ENCODE results near the gene SETD2.
"Not testable (repeated sequence)": the region's sequence is repeated elsewhere in the genome, so short reads cannot be mapped to it uniquely, and the experiment has no call there.

The SETD2 gene

DNA sequence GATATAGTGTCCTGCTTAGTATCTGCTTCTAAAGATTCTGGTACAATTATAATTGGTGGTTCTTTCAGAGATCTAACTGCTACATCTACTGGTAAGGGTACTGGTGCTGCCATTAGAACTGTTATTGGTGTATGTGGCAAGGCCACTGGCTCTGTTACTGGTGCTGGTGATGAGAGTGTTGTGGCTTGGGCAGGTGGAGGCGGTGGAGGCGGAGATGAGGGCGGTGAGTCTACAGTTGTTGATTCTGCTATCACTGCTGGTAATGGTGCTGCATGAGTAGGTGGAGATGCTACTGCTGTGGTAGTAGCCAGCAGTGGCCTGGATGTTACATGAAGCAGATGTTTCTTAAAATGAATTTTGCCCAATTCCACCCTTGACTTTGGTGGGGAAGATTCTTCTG, 40.1 kb downstream of the SETD2 start:
- no peaks in the 10 kb centered on the region for H3K4me1 ChIP-seq (ENCODE audit: insufficient read depth, low read length)
- no peak overlapping the region for H3K4me2 ChIP-seq (ENCODE audit: insufficient read depth, low read length)
- H3K9me3 ChIP-seq (ENCODE audit: insufficient read depth, low read length, severe bottlenecking) = no peaks in the 10 kb centered on the region
- DNase-seq (no peak), ATAC-seq (ENCODE audit: insufficient read depth, low read depth) (no peak)
- peaks cover 78% of the 10 kb centered on the region for H3K36me3 ChIP-seq (ENCODE audit: insufficient read depth, low read length)
- H3K79me2 ChIP-seq (ENCODE audit: insufficient read depth, low read length) = peaks cover 87% of the 10 kb centered on the region
- H2AFZ ChIP-seq (ENCODE audit: low read depth, low read length) = no peak overlapping the region
- no peak overlapping the region for H3K9ac ChIP-seq (ENCODE audit: low read depth, low read length)
- no peaks in the 10 kb centered on the region for H3K27me3 ChIP-seq (ENCODE audit: insufficient read depth, low read length, poor library complexity)
- H4K20me1 ChIP-seq (ENCODE audit: insufficient read depth, low read length) = peaks cover 43% of the 10 kb centered on the region
- H3K27ac ChIP-seq (ENCODE audit: low read length) = no peak overlapping the region
- H3K4me3 ChIP-seq (ENCODE audit: low read depth in 1 of 2, low read length in 2 of 2) = no peak overlapping the region
- no peak for TF ChIP-seq EZH2 (IDR thresholded peaks at IDR 0.05; ENCODE audit: borderline replicate concordance, low read depth, low read length, severe bottlenecking)
- TF ChIP-seq, protein P1, sequence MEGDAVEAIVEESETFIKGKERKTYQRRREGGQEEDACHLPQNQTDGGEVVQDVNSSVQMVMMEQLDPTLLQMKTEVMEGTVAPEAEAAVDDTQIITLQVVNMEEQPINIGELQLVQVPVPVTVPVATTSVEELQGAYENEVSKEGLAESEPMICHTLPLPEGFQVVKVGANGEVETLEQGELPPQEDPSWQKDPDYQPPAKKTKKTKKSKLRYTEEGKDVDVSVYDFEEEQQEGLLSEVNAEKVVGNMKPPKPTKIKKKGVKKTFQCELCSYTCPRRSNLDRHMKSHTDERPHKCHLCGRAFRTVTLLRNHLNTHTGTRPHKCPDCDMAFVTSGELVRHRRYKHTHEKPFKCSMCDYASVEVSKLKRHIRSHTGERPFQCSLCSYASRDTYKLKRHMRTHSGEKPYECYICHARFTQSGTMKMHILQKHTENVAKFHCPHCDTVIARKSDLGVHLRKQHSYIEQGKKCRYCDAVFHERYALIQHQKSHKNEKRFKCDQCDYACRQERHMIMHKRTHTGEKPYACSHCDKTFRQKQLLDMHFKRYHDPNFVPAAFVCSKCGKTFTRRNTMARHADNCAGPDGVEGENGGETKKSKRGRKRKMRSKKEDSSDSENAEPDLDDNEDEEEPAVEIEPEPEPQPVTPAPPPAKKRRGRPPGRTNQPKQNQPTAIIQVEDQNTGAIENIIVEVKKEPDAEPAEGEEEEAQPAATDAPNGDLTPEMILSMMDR (IDR thresholded peaks at IDR 0.05; ENCODE audit: borderline replicate concordance, extremely low read depth, low read length, poor library complexity, severe bottlenecking) = no peak

DNA sequence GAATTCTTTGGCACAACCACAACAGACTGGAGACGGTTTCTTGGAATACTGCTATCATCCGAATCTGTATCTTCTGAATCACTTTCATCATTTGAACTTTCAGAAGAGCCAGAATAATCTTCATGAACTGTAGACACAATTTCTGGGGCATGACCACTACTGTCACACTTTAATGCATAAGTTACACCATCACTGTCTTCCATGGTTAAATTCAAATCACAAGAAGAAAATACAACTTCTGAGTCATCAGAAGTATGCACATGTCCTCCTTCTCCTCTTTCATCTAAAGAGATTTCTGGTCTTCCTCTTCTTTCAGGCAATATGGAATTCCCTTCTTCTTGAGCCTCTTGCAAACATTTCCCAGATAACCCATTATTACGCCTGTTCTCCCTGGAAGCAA, 42.5 kb downstream of the SETD2 start:
- Histone ChIP-seq H3K4me2 (ENCODE audit: insufficient read depth, low read length) (no peak overlapping the region), H3K27ac (ENCODE audit: low read length) (no peak overlapping the region), H3K9ac (ENCODE audit: low read depth, low read length) (no peak overlapping the region), H3K9me3 (ENCODE audit: insufficient read depth, low read length, severe bottlenecking) (no peaks in the 10 kb centered on the region), H3K4me3 (ENCODE audit: low read depth in 1 of 2, low read length in 2 of 2) (no peak overlapping the region), H4K20me1 (ENCODE audit: insufficient read depth, low read length) (peaks cover 30% of the 10 kb centered on the region; the same call in 1 of the 2 replicates), H3K27me3 (ENCODE audit: insufficient read depth, low read length, poor library complexity) (no peaks in the 10 kb centered on the region), H3K4me1 (ENCODE audit: insufficient read depth, low read length) (no peaks in the 10 kb centered on the region), H3K79me2 (ENCODE audit: insufficient read depth, low read length) (peaks cover 66% of the 10 kb centered on the region), H2AFZ (ENCODE audit: low read depth, low read length) (no peak overlapping the region), H3K36me3 (ENCODE audit: insufficient read depth, low read length) (peaks cover 82% of the 10 kb centered on the region)
- TF ChIP-seq, protein P1 (IDR thresholded peaks at IDR 0.05; ENCODE audit: borderline replicate concordance, extremely low read depth, low read length, poor library complexity, severe bottlenecking) = no peak
- TF ChIP-seq EZH2 (IDR thresholded peaks at IDR 0.05; ENCODE audit: borderline replicate concordance, low read depth, low read length, severe bottlenecking) = no peak
- DNase-seq (no peak), ATAC-seq (ENCODE audit: insufficient read depth, low read depth) (no peak)

DNA sequence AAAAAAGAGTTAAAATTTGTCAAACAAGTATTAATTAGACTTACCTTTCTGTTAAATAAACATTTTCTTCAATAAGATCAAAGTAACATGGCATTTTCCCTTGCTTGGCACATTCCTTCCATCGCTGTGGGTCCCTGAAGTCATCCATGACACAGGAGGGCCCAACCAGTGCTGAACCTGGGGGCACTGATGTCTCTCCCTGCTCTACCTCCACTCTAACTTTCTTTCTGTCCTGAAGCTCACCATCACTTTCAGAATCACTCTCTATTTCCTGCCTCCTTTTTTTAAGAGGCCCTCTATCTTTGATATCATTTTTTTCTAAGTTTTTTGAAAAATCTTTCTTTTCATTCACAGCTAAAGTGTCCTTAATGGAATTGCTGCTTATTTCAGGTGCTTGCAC, 43.8 kb downstream of the SETD2 start:
- Histone ChIP-seq H3K9me3 (ENCODE audit: insufficient read depth, low read length, severe bottlenecking) (no peaks in the 10 kb centered on the region), H3K4me2 (ENCODE audit: insufficient read depth, low read length) (no peak overlapping the region), H3K79me2 (ENCODE audit: insufficient read depth, low read length) (peaks cover 56% of the 10 kb centered on the region), H3K36me3 (ENCODE audit: insufficient read depth, low read length) (peaks cover 84% of the 10 kb centered on the region), H2AFZ (ENCODE audit: low read depth, low read length) (no peak overlapping the region), H3K27ac (ENCODE audit: low read length) (0 out of 2 replicates have a peak overlapping the region, but pooled peaks have one; percentile 35), H3K4me1 (ENCODE audit: insufficient read depth, low read length) (no peaks in the 10 kb centered on the region), H3K4me3 (ENCODE audit: low read depth in 1 of 2, low read length in 2 of 2) (no peak overlapping the region), H3K27me3 (ENCODE audit: insufficient read depth, low read length, poor library complexity) (no peaks in the 10 kb centered on the region), H3K9ac (ENCODE audit: low read depth, low read length) (no peak overlapping the region), H4K20me1 (ENCODE audit: insufficient read depth, low read length) (peaks cover 25% of the 10 kb centered on the region; the same call in 1 of the 2 replicates)
- ATAC-seq (ENCODE audit: insufficient read depth, low read depth) = no peak
- DNase-seq = no peak
- TF ChIP-seq, protein P1 (IDR thresholded peaks at IDR 0.05; ENCODE audit: borderline replicate concordance, extremely low read depth, low read length, poor library complexity, severe bottlenecking) = no peak
- TF ChIP-seq EZH2 (IDR thresholded peaks at IDR 0.05; ENCODE audit: borderline replicate concordance, low read depth, low read length, severe bottlenecking) = no peak

DNA sequence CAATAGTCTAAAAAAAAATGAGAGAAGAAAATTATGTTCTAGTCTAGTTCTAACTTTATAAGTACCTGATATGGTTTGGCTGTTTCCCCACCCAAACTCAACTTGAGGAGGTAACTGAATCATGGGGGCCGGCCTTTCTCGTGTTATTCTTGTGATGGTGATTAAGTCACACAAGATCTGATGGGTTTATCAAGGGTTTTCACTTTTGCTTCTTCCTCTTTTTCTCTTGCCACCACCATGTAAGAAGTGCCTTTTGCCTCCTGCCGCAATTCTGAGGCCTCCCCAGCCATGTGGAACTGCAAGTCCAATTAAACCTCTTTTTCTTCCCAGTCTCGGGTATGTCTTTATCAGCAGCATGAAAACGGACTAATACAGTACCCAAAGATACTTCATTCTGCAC, 44.5 kb downstream of the SETD2 start:
- Histone ChIP-seq H3K36me3 (ENCODE audit: insufficient read depth, low read length) (peaks cover 85% of the 10 kb centered on the region), H3K79me2 (ENCODE audit: insufficient read depth, low read length) (peaks cover 54% of the 10 kb centered on the region), H4K20me1 (ENCODE audit: insufficient read depth, low read length) (peaks cover 22% of the 10 kb centered on the region; the same call in 1 of the 2 replicates)
- not testable (repeated sequence) for H3K4me3 ChIP-seq (ENCODE audit: low read depth in 1 of 2, low read length in 2 of 2); H3K4me2 ChIP-seq (ENCODE audit: insufficient read depth, low read length); H3K27me3 ChIP-seq (ENCODE audit: insufficient read depth, low read length, poor library complexity); DNase-seq; ATAC-seq (ENCODE audit: insufficient read depth, low read depth); H3K27ac ChIP-seq (ENCODE audit: low read length); H3K4me1 ChIP-seq (ENCODE audit: insufficient read depth, low read length); H2AFZ ChIP-seq (ENCODE audit: low read depth, low read length); H3K9ac ChIP-seq (ENCODE audit: low read depth, low read length); H3K9me3 ChIP-seq (ENCODE audit: insufficient read depth, low read length, severe bottlenecking)

Measured in DND-41 (cell line).